Mucosa of descending colon (tissue), 3 donors: ENCODE results near the gene DLGAP1. TPM values are rescaled to one million over a fixed set of nuclear protein-coding genes. Genes with fewer than 3 reads are reported as not detected.

Experiments
- ATAC-seq: fragments of 200-7000 bp; cut with Tn5 transposase; one replicate; pipeline ENCODE4 v1.9.1; 2020; ENCODE audit warnings: mild to moderate bottlenecking, moderate library complexity
- DNase-seq, 3 donors: peaks; one replicate each; pipeline ENCODE4 v3.0.0-alpha.2; 2020
- H3K36me3 ChIP-seq: fragments of 200-600 bp; one replicate; pipeline ENCODE4 v1.8.0; 2021; ENCODE audit warnings: low read depth, mild to moderate bottlenecking
- H3K4me1 ChIP-seq: fragments of 200-600 bp; one replicate; pipeline ENCODE4 v1.8.0; 2021; ENCODE audit warnings: low read depth, mild to moderate bottlenecking
- H3K4me3 ChIP-seq: fragments of 200-600 bp; one replicate; pipeline ENCODE4 v1.8.0; 2021; ENCODE audit warnings: mild to moderate bottlenecking
- H3K9me3 ChIP-seq: fragments of 200-600 bp; one replicate; pipeline ENCODE4 v1.8.0; 2021; ENCODE audit warnings: mild to moderate bottlenecking
- intact Hi-C, 2 donors: fragments of 100-400 bp; cut with DNase I in 1 of 2; cut with micrococcal nuclease in 1 of 2; formaldehyde crosslinking; loops; one replicate each; pipeline versions ENCODE4 v1.11.0 to v1.11.1; 2022; cut with DNase I, micrococcal nuclease
- total RNA-seq, 3 donors: library from RNA; stranded (reverse); fragmentation: NEBNext Ultra II Directional in 2 of 3; extraction: Animal tissue kit (Norgen Biotek cat#: 25700) in 2 of 3; gene quantifications; one replicate each; pipeline versions ENCODE4 v1.2.1 to v1.2.4, GENCODE V29; 2021 to 2023
- TF ChIP-seq, protein P1 (sequence below): fragments of 200-600 bp; IDR thresholded peaks from one replicate; pipeline ENCODE4 v1.8.0; 2022; ENCODE audit warnings: antibody characterized with exemption, mild to moderate bottlenecking
- donor health status: DM: no; HTN: no; CAD: no; lungs with moderate emphysema.
- donor health status: DM: no; HTN: no; CAD: no.
- donor health status: DM: no; HTN: yes; CAD: no.

Gene DLGAP1
- total RNA-seq, 3 donors from 2014 or later, result 0.46 to 6.8 (median 4.1) TPM

GRCh38 chr18:3790703-3791102, 664.4 kb downstream of the DLGAP1 start:
- no peak for ATAC-seq
- no peaks in the 10 kb centered on the region for H3K4me1 ChIP-seq
- TF ChIP-seq, protein P1, sequence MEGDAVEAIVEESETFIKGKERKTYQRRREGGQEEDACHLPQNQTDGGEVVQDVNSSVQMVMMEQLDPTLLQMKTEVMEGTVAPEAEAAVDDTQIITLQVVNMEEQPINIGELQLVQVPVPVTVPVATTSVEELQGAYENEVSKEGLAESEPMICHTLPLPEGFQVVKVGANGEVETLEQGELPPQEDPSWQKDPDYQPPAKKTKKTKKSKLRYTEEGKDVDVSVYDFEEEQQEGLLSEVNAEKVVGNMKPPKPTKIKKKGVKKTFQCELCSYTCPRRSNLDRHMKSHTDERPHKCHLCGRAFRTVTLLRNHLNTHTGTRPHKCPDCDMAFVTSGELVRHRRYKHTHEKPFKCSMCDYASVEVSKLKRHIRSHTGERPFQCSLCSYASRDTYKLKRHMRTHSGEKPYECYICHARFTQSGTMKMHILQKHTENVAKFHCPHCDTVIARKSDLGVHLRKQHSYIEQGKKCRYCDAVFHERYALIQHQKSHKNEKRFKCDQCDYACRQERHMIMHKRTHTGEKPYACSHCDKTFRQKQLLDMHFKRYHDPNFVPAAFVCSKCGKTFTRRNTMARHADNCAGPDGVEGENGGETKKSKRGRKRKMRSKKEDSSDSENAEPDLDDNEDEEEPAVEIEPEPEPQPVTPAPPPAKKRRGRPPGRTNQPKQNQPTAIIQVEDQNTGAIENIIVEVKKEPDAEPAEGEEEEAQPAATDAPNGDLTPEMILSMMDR, result no peak
- H3K9me3 ChIP-seq, result no peaks in the 10 kb centered on the region
- H3K36me3 ChIP-seq, result no peaks in the 10 kb centered on the region
- DNase-seq, result no peak
- no peak overlapping the region for H3K4me3 ChIP-seq
- intact Hi-C loops, result no loop called here

- ATAC-seq (no peak), DNase-seq (no peak)
- Histone ChIP-seq H3K36me3 (no peaks in the 10 kb centered on the region), H3K4me3 (no peak overlapping the region), H3K9me3 (no peaks in the 10 kb centered on the region), H3K4me1 (no peaks in the 10 kb centered on the region)
- TF ChIP-seq, protein P1, result no peak
- intact Hi-C loops, result no loop called here
Observed at GRCh38 chr18:3789525-3789924, 665.6 kb downstream of the DLGAP1 start.

DNA sequence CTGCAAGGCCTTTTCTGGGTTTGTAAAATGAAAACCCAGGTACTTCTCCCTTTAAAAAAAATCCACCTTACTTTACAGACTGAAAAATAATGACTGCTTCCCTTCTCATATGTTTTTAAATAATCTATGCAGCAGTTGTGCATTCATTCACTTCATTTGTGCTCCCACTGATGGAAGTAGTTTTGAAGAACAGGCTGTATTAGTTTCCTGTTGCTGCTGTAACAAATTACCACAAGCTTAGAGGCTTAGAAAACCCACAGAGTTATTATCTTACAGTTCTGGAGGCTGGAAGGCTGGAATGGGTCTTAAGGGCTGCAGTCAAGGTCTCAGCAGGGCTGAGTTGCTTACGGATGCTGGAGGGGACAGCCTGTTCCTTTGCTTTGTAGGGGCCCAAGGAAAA, 670.2 kb downstream of the DLGAP1 start:
- DNase-seq (no peak), ATAC-seq (no peak)
- intact Hi-C loops, result no loop called here
- no peak overlapping the region for H3K4me3 ChIP-seq
- TF ChIP-seq, protein P1, result no peak
- H3K36me3 ChIP-seq, result no peaks in the 10 kb centered on the region
- H3K9me3 ChIP-seq, result no peaks in the 10 kb centered on the region
- no peaks in the 10 kb centered on the region for H3K4me1 ChIP-seq

DNA sequence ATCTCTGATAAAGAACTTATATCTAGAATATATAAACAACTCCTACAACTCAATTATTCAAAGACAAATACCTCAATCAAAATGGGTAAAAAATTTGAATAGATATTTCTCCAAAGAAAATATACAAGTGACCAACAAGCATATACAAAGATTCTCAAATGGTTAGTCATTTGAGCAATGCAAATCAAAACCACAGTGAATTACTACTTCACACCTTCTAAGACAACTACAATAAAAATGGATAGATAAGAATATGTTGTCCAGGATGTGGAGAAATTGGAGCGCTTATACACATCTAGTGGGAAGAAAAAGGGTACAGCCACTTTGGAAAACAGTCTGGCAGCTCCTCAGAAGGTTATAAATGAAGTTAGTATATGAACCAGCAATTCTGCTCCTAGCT, 672.2 kb downstream of the DLGAP1 start:
- no peak overlapping the region for H3K4me3 ChIP-seq
- TF ChIP-seq, protein P1, result no peak
- H3K36me3 ChIP-seq, result no peaks in the 10 kb centered on the region
- DNase-seq, result no peak
- no peaks in the 10 kb centered on the region for H3K9me3 ChIP-seq
- no peaks in the 10 kb centered on the region for H3K4me1 ChIP-seq
- no peak for ATAC-seq
- intact Hi-C loops, result no loop called here

DNA sequence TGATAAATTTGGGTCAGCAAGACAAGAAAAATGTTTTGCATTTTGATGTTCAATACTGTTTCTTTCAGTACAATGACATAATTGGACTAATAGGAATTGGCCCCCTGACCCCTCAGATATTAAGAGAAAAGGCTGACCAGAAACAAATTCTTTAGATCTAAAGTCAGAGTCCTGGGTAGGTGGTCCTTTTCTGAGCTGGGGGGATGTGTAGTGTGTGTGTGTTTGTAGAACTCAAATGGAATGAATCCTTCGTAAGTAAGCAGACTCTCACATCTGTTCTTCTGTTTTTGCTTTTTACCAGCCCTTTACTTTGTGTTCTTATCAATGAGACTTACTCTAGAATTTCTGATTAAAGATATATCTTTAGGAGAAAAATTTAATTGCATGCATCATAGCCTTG, 677.4 kb downstream of the DLGAP1 start:
- Histone ChIP-seq H3K4me3 (no peak overlapping the region), H3K4me1 (no peaks in the 10 kb centered on the region), H3K9me3 (no peaks in the 10 kb centered on the region), H3K36me3 (no peaks in the 10 kb centered on the region)
- intact Hi-C loops, result no loop called here
- ATAC-seq, result no peak
- no peak for DNase-seq
- TF ChIP-seq, protein P1, result no peak

DNA sequence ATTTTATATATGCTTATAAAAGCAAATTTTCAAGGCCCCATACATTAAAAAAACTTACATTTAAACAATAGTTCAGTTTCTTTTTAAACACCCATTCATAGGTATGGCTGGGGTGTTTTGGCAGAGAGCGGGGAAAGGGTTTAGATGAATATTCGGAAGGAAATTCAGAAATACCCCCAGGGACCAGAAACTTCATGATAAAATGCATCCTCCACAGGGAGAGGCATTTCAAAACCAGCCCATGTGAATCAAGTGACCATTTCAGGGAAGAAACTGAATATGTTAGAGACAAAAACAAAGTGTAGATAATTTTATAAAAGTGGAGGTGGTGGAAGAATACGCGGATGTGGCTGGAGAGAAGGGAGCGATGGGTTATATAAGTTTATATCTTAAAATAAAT, 678.0 kb downstream of the DLGAP1 start:
- TF ChIP-seq, protein P1, result no peak
- intact Hi-C loops, result no loop called here
- Histone ChIP-seq H3K4me1 (no peaks in the 10 kb centered on the region), H3K36me3 (no peaks in the 10 kb centered on the region), H3K9me3 (no peaks in the 10 kb centered on the region), H3K4me3 (no peak overlapping the region)
- ATAC-seq (no peak), DNase-seq (no peak)
